ENCODE results near the gene CORO2B.

CORO2B gene

DNA sequence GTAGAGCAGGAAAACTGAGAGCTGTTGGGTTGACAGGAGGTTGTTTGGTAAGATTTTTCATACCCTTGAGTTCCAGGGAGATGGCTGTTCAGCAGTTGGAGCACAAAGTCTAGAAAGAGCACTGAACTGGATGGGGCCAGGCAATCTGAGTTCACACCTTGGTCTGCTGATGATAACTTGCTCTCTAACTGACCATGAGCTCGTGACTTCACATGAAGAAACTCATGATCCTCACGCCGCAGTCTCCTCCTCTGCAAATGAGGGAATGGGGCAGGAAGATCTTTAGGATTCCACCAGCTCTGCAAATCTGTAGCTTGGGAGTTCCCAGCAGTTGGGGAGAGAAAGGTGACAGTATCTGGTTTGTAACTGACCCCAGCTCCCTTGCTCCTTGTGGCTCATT is 33.7 kb downstream of the CORO2B start:
- DNase-seq = no peak

DNA sequence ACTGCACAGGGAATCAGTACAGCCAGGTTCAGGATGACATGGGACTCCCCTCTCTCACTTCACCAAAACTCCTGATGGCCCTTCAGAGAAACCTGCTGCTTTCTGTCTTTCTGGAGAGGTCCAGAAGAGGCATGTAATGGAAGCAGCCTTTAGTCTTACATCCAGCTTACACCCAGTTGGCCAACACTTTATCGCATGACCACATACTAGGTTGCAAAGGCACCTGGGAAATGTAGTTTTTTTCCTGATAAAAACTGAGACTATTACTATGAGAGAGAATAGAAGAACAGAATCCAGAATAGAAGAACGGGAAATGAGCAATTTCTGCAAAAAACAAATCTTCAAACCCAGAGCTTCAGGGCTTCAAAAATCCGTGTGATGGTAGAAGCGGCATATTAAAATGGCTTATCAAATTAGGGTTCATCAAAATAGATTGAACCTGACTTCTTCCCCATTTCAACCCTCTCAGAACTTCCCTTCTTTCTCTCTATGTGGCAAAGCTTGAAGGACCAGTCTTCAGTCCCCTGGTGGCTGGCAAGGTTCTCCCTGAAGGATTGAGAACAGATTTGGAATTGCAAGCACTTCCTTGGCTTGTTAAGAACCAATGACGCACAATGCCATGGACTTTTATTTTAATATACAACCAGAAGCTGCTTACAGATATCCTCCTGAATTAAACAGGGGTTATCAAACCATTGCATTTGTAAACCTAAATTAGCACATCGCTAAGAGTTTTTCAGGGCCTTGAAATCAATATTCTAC is 34.4 kb downstream of the CORO2B start:
- DNase-seq = no peak

DNA sequence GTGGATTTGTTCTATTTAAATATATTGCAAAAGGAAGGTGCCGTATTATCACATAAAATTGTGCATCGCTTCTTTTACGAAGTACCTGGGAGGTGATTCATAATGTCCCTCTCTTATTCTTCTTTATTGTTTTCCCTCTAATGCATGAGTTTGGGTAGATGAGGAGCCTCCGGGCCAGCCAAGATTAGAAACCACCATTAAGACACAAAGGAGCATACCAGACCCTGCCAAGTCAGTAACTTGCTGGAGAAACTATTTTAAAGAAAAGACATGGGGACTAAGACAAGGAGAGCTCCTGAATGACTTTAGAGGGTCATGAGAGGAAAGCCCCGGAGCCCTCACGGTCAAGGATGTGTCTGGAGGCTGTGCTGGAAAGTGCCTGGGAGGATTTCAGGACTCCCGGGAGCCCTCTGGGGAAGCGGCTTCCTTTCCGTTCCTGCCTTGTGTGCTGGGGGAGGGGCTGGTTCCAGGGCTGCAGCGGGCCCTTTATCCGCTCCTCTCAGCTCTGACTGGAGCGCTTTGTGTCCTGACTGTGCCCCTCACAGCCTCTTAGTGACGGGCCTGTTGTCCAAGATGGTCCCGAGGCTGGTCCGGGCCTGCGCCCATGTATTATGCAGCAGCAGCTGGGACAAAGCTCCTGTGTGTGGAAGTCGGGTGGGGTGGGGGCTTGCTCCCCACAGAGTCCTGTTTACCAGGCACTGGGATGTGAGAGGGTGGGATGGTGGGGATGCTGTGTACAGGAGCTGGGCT is 35.7 kb downstream of the CORO2B start:
- no peak for DNase-seq

DNA sequence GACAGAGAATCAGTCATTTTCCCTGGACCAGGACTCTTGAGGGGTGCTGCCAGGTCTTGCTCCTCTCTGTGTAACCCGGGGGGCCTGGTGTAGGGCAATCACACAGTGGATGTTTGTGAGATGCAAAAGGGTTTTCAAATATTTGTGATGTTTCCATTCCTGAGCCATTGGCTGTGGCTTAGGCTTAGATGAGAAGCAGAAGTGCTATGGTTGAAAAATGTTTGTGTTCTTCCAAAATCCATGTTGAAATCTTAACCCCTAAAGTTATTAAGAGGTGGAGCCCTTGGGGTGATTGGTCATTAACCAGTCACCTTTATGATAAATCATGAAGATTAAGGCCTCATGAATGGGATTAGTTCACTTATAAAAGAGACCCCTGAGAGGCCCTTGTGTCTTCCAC is 36.5 kb downstream of the CORO2B start:
- no peak for DNase-seq

DNA sequence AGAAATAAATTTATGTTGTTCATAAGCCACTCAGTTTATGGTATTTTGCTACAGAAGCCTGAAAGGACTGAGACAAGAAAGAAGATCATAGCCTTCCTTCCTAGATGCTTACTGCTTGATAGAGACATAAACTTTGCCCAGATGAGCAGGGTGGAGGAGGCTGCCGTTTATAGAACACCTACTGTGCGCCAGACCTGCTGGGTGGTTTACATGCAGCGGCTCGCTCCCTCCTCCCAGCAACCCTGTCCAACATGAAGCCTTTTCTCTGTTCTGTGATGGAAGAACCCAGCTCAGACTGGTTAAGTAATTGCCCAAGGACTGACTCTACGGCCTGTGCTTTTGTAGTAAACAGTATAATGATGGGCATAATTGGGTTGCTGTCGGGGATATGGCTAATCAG is 37.0 kb downstream of the CORO2B start:
- no peak for DNase-seq

DNA sequence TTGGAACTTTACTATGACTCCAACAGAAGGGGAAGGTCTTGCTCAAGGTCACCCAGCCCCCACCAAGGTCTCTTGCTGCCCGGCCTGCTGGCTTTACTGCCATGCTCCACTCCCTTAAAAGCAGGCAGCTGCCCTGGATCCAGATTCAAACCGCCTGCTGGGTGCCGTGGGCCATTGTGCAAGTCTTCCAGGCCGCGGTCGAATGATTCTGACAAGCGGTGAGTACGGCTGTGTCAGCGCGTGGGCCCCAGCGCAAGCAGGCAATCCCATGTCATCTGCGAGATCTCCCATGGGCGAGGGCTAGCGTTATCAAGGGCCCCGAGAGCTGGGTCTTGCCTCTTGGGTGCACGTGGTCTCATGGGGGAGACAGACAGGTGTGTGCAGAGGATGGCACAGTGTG is 37.6 kb downstream of the CORO2B start:
- no peak for DNase-seq

DNA sequence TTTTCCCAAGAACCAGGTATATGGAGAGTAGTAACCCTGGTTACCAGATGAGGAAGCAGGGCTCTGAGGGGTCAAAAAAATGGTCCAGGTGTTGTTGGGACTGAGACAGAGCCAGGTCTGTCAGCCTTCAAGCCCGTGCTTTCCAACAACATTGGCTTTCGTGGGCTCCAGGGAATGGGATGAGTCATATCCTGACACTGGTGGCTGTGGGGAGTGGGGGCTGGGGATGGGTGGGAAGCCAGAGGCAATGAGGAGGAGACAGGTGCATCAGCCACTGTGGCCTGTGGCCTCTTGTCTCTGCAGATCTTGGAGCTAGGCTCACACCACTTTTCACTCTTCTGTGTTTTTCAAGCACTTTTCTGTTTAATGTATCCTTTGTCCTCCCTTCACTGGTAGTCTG is 38.2 kb downstream of the CORO2B start:
- DNase-seq = no peak

DNA sequence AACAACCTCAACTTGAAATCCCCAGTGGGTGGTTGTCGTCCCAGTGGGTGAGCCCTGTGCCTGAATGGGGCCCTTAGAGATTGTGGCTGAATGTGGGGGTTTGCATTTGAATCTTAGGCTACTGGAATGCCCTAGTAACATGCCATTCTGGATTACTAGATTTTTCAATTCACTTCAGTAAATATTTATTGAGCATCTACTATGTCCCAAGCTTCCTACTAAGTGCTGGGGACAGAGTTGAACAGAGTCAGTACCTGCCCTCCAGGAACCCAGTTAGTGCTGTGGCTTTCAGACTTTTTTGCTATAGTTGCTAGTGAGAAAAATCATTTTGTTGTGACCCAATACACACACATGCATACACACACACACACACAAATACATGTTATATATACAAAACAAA is 39.0 kb downstream of the CORO2B start:
- DNase-seq = no peak

DNA sequence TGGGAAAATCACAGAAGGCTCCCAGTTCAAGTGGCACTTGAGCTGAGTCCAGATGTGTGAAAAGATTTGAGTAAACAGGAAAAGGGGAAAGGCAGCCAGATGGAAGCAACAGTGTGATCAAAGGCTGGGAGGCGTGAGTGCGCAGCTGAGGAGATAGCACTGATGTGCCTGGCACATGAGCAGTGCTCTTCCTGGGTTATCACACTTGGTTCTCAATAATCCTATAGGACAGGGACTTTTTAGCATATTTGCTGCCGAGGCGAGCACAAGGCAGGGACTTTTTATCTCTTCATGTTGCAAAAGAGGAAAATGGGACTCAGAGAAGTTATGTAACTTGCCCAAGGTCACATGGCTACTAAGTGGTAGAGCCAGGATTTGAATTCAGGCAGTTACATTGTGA is 39.6 kb downstream of the CORO2B start:
- no peak for DNase-seq

DNA sequence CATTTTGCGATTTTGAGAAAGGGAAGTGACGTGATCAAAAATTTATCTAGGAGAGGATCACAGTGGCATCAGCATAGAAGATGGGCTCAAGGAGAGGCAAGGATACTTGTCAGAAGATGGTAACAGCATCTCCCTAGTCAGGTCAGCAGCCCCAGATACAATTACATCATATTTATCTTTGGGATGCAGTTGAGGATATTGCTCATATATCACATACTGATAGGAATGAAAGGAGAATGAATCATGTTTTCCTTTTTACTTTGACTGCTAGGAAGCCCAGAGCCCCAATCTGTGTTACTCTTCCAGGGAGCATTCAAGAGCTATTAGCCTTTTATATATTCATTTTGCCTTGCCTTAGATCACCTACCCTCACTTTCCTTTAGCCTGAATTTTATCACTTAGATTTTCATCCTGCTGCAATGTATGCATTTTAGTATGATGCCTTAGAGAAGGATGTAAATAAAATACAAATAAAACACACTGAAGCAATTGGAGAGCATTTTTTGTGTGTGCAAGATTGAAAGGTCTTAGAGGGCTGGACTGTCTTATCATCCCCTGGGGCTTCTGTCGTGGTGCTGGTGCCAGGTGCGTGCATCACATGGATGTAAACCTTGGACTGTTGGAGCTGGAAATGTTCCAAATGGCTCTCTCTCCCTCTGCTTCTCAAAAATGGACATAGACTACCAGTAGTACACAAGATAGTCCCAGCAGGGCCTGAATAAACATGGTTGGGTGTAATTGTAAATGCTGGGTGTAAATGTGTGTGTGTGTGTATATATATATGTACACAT is 40.3 kb downstream of the CORO2B start:
- no peak for DNase-seq

DNA sequence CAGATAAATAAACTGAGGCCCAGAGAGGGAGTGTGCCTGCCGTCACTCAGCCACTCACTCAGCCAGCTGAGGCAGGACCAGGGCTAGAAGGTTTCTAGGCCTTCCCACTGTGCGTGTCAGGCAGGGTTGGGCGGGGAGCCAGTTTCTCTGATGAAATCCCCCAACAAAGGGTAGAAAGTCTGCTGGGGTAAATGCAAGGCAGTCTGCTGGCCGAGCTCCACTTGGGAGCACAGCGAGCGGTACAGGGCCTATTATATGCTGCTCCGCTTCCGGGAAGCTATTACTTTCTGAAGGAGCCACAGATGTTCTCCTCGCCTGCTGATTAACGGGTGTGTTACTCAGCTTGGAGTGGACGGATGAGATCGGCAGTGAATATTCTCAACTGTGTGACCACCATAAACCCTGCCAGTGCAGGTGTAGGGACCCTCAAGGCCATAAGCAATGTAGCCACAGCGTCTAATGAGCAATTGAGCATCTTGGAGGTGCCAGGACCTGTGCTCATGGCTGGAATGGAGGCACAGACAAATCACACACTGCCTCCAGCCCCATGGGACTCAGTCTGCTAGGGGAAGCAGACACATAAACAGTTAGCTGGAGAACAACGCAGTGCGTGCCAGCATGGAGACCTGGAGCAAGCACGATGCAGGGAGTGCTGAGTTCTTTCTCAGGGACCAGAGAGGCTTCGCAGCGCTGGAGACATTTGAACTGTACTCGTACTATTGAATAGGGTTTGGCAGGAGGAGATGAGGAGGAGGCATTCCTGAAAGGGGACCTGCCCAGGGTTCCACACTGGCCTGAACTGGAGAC is 42.1 kb downstream of the CORO2B start:
- DNase-seq = no peak

DNA sequence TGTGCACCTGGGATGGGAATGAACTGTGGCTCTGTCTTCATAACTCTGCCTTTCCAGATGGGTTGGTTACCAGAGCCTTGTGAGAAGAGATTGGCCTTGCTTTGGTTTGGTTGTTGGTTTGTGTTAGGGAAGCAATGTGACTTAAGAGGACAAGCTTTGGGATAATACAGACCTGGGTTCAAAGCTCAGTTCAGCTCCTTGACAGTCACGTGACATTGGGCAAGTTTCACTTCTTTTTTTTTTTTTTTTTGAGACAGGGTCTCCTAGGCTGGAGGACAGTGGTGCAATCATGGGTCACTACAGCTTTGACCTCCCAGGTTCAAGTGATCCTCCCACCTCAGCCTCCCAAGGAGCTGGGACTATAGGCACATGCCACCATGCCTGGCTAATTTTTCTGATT is 42.7 kb downstream of the CORO2B start:
- no peak for DNase-seq

DNA sequence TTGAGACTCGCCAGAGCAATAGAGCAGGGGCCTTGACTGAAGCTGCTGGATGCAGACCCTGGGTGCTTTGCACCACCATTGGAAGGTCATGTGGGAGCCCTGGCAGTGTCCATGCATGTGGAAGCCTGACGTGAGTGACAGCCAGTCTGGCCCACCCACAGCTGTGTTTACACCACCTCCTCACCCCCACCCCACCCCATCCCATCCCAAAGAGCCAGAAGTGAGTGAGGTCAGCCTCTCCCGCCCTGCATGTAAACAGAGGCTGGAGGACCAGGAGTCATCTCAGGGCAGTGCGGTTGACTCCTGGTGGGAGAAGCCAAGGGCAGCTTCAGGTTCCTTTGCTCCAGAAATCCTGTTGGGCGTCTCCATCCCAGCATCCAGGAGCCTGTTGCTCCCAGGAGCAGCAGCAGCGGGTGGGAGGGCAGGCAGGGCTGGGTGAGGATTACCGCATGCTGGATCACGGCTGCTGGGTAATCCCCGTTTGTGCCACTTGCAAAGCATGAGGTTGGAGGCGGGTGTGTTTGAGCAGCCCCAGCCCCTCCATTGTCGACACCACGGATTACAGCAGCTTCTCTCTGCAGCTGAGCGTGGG is 44.6 kb downstream of the CORO2B start:
- DNase-seq = no peak

DNA sequence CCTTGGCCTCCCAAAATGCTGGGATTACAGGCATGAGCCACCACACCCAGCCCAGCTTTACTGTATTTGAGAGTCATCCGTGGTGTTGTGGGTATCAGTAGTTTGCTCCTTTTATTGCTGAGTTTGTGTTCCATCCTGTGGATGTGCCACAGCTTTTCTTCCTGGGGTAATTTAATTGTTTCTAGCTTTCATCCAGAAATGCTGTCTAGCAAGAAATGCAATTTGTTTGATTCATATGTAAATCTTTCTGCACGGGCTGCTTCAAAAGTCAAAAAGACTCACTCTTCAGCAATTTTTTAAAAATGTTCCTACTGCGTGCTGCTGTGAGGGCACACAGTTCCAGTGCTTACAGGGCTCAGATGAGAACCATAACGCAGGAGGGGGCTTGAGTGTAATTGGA is 47.1 kb downstream of the CORO2B start:
- DNase-seq = no peak

DNA sequence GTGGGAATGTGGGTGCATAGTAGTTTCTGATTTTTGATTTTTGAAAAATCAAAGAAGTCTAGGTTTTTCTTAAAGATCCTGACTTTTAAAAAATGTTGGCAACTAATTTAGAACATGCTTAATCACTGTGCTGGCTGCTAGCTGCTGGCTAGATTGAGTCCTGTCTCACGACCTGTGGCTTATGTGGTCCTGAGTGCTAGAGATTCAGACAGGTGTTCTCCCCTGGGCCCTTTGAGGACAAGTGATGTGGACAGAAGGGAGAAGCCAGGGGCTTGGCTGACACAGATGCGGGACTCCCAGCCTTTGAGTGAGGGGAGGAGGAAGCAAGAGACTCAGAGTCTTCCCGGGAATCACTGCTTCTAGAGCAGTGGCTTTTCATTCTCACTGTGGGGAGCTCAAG is 47.5 kb downstream of the CORO2B start:
- DNase-seq = no peak

DNA sequence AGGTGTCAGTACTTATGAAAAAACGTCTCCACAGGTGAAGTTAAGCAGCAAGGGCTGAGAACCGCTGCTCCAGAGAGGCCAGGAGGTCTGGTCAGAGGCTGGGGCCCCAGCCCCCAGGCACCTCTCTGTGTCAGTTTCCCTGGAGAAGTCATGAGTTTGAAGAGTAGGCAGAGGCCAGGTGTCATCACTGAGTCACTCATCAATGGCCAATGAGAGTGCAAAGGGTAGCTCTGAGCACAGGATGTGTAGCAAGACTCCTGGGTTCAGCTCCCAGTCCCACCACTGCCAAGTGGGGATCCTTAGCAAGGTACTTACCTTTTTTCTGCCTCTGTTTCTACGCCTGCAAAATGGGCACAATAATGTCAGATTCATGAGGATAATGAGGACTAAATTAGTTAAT is 47.9 kb downstream of the CORO2B start:
- no peak for DNase-seq

DNA sequence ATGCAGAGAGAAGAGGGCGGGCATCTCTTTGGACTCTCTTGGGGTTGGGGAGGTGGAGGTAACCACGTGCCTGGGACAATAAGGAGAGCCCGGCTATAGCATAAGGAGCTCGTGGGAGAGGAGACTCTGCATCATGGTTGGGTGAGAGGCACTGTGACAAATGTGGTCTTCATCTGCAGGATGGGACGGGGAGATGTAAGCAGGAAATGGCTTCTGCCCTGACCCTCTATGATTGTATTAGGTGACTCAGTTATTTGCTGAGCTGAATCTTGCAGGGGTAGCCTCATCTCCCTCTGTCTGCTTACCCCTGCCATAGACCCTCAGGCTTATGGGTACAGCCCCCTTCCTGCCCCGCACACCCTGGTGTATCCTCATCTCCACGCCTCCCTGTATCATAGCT is 48.7 kb downstream of the CORO2B start:
- no peak for DNase-seq

DNA sequence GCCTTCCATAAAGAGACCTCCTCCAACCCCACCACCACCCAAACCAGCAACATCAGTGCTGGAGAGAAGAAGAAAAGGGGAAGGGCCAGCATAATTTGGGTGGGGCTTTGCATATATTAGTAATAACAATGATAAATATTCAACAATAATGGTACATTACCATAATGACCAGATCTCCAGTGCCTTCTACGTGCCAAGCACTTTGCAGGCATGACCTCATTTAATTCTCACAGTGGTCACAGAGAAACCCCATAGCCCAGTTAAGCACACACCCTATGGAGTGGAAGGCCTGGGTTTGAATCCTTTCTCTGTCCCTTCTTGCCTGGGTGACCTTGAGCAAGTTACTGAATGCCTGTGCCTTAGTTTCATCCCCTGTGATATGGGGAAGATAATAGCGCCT is 49.2 kb downstream of the CORO2B start:
- no peak for DNase-seq

DNA sequence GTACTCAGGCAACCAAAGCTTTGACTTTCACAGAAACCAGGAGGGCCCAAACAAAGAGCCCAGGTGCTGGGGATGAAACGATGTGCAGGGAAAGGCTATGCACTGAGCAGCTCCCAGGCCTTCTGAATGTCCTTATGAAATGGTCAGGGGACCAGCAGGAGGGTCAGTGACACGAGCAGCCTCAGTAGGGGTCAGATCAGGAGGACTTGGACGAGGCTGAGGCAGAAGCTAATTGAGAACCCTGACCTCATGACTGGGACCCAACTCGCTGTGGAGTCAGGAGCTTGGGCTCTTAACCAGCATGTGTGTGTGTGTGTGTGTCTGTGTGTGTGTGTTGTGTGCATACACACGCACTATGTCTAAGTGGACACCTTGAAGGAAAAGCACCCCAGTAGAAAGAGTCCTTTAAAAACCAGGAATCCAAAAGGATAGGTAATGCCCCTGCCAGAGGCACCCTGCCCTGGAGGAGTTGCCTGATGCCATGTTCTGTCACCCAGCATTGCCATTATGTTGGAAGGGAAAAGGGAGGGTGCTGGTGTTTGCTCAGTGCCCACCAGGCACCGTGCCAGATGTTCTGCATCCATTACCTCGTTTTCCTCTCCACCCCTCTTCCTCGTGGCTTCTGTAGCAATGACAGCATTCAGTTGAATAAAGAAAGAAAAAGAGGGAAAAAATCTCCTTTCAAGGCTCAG is 50.9 kb downstream of the CORO2B start:
- no peak for DNase-seq

DNA sequence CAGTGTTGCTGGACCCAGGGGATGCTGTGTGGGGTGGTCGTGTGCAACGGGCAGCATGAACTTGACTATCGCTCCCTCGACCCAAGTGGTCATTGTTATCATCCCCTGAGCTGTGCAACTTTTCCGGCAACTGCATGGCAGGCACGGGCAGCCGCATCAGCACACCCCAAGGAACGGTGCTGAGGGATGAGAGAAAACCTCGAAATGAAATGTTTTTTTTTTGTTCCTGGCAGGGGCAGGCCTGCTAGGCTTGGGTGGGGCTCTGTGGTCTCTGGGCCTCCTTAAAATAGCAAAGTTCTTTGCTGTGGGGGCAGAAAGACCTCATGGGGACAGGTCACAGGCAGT is 51.4 kb downstream of the CORO2B start:
- no peak for DNase-seq

DNA sequence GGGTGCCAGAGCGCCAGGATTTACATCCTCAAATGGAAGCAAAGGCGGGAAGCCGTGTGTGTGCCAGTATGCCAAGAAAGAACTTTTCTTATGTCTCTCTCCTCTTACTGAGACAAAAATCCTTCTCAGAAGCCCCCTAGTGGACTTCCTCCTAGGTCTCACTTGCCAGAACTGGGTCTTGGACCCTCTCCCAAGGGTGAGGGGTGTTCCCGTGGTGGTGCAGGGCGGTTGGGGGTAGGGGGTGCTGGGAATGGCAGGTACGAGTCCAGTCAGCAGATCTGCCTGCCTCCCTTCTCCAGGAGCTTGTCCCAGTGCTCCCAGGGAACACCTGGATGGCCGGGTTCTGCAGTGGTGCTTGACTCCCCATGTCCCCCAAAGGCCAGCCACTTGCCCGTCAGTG is 52.0 kb downstream of the CORO2B start:
- DNase-seq = no peak

DNA sequence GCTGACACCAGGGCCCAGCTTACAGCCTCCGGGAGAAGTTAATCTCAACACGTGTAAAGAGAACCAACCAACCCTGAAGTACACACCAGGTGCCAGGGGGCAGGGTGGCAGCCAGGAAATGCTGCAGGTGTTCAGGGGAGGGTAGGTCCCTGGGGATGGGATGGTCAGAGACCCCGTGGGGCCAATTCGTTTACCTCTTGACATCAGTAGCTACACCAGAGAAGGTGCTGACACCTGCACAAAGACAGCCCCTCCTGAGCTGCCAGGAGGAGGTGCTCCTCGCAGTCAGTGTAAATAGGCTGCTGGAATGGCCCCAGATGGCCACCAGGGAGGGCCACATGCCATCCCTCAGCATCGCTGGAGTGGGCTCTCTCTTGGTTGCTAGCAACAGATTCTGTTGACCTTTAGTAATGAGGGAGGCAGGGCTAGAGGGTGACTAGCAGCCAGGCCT is 52.8 kb downstream of the CORO2B start:
- no peak for DNase-seq

Data from CD4-positive, alpha-beta T cell treated with Interleukin-10 for 1 hour (primary cell).